Esophagus squamous epithelium (tissue), 5 donors: Measurements from ENCODE around the gene SPEN. TPM values are rescaled to one million over a fixed set of nuclear protein-coding genes. Genes with fewer than 3 reads are reported as not detected.

Experiments used
- DNase-seq: peaks from one replicate; lab custom pipeline; 2025; lab: John Stamatoyannopoulos, UW
- H3K27ac ChIP-seq, 4 donors: fragments of 200-600 bp; sonication (generic); one replicate each; pipeline ENCODE4 v1.5.1; 2016 to 2019; ENCODE audit warnings: mild to moderate bottlenecking in 1 of 4
- H3K27me3 ChIP-seq, 4 donors: fragments of 200-600 bp; sonication (generic); 1 replicate in 3 of 4; 2 replicates in 1 of 4; pipeline versions ENCODE4 v1.5.1 to v1.6.0; 2017 to 2021; ENCODE audit warnings: antibody characterized with exemption in 1 of 4
- H3K36me3 ChIP-seq, 3 donors: fragments of 200-600 bp; sonication (generic); one replicate each; pipeline ENCODE4 v1.5.1; 2016 to 2019
- H3K4me1 ChIP-seq, 3 donors: fragments of 200-600 bp; sonication (generic); one replicate each; pipeline ENCODE4 v1.5.1; 2017 to 2019
- H3K4me3 ChIP-seq, 4 donors: fragments of 200-600 bp; sonication (generic); 1 replicate in 3 of 4; 2 replicates in 1 of 4; pipeline ENCODE4 v1.5.1; 2016 to 2019; ENCODE audit warnings: mild to moderate bottlenecking in 2 of 4, moderate library complexity in 1 of 4
- H3K9me3 ChIP-seq, 3 donors: fragments of 200-600 bp; sonication (generic); one replicate each; pipeline ENCODE4 v1.5.1; 2016 to 2019
- POLR2A ChIP-seq, 4 donors: fragments of 450-650 bp; IDR thresholded peaks; one replicate each; pipeline ENCODE4 v1.6.1; 2017; ENCODE audit warnings: antibody characterized with exemption in 4 of 4, mild to moderate bottlenecking in 4 of 4, moderate library complexity in 3 of 4
- WGBS, 2 donors: methylation state at CpG; one replicate each; pipeline ENCODE4 v1.1.5; 2018; 5-methylcytosine and 5-hydroxymethylcytosine counted together
- intact Hi-C: fragments of 100-400 bp; cut with DNase I; formaldehyde crosslinking; loops from one replicate; pipeline ENCODE4 v1.15.0; 2022
- total RNA-seq, 4 donors: library from RNA; depleted of rRNA; stranded (reverse); fragments of >200 nt; gene quantifications; one replicate each; pipeline ENCODE4 v1.1.0, GENCODE V29; 2016
- TF ChIP-seq, protein P1 (sequence below), 6 experiments: fragments of 450-650 bp in 4 of 6; fragments of 200-600 bp in 2 of 6; sonication (generic) in 2 of 6; IDR thresholded peaks; one replicate each; pipeline ENCODE4 v1.5.1; 2016 to 2019; ENCODE audit warnings: antibody characterized with exemption in 6 of 6, mild to moderate bottlenecking in 4 of 6, moderate library complexity in 4 of 6
- donor health status: DM: yes; HTN: yes; CAD: no.

The SPEN gene
- total RNA-seq, 4 donors from 2014 or later: 22.4 to 36.0 (median 30.5) TPM

DNA sequence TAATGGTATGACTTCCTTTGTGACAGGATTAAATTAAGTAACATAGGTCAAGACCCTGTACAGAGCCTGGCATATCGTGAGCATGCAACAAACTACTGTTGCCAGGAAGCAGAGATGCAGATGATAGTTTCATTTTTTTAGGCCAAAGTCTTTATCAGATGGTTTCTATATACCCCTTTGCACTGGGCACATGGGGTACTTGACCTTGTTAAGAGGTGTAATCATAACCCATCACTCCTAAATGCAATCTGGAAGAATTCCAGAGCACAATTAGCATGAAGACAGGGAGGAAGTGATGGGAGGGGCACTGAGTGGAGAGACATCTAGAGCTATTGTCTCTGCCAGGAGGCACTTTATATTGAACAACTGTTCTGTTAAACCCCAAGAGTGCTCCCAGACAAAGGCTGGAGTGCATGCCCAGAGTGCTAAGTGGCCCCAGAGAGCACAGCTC lies 106.3 kb downstream of the SPEN start:
- H3K9me3 ChIP-seq: no peaks in the 10 kb centered on the region
- peak overlapping the region; percentile 88 to 96 (median 92) for H3K27ac ChIP-seq
- no peaks in the 10 kb centered on the region for H3K27me3 ChIP-seq
- 0 to 29% methylated on average over 1 of the region's 1 CpG for WGBS, 2 donors
- H3K36me3 ChIP-seq: peaks cover 0 to 5% (median 0%) of the 10 kb centered on the region in 3 donors
- DNase-seq: no peak
- H3K4me1 ChIP-seq: peaks cover 55 to 97% (median 69%) of the 10 kb centered on the region in 3 donors
- H3K4me3 ChIP-seq: no peak overlapping the region
- intact Hi-C loops: no loop called here
- TF ChIP-seq, protein P1, sequence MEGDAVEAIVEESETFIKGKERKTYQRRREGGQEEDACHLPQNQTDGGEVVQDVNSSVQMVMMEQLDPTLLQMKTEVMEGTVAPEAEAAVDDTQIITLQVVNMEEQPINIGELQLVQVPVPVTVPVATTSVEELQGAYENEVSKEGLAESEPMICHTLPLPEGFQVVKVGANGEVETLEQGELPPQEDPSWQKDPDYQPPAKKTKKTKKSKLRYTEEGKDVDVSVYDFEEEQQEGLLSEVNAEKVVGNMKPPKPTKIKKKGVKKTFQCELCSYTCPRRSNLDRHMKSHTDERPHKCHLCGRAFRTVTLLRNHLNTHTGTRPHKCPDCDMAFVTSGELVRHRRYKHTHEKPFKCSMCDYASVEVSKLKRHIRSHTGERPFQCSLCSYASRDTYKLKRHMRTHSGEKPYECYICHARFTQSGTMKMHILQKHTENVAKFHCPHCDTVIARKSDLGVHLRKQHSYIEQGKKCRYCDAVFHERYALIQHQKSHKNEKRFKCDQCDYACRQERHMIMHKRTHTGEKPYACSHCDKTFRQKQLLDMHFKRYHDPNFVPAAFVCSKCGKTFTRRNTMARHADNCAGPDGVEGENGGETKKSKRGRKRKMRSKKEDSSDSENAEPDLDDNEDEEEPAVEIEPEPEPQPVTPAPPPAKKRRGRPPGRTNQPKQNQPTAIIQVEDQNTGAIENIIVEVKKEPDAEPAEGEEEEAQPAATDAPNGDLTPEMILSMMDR (IDR thresholded peaks at IDR 0.05): no peak
- TF ChIP-seq POLR2A (IDR thresholded peaks at IDR 0.05): no peak

DNA sequence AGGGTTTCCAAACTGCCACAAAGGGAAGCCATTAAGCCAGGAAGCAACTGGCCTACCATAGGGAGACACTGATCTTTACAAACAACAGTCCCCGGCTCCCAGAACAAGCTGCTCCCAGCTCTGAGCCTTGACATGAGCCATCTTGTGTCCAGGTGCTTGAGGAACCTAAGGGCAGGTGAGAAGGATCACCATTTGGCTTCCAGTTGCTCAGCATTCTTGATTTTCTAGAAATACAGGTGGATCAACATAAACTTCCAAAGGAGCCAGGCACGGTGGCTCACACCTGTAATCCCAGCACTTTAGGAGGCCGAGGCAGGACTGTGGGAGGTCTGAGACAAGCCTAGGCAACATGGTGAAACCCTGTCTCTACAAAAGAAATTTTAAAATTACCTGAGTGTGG lies 106.8 kb downstream of the SPEN start:
- Histone ChIP-seq H3K4me3 (no peak overlapping the region), H3K27me3 (no peaks in the 10 kb centered on the region), H3K36me3 (peaks cover 0 to 5% (median 0%) of the 10 kb centered on the region in 3 donors), H3K27ac (peak overlapping the region; percentile 88 to 96 (median 92)), H3K4me1 (peaks cover 55 to 97% (median 68%) of the 10 kb centered on the region in 3 donors), H3K9me3 (no peaks in the 10 kb centered on the region)
- TF ChIP-seq, protein P1 (IDR thresholded peaks at IDR 0.05): no peak
- no peak for TF ChIP-seq POLR2A (IDR thresholded peaks at IDR 0.05)
- intact Hi-C loops: no loop called here
- WGBS, 2 donors: 51 to 60% methylated on average over 1 to 3 of the region's 3 CpGs
- DNase-seq: no peak

DNA sequence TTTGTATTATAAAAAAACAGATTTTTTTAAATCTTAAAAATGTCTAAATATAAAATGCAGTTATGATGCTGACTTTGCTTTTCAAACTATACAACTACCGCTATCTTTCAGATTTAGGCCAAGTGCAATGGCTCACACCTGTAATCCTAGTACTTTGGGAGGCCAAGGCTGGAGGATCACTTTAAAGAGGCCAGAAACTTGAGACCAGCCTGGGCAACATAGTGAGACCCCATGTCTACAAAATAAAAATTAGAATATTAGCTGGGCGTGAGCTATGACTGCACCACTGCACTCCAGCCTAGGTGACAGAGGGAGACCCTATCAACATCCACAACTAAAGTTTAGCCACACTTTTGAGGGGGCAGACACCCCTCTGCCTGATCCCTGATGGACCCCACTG lies 108.0 kb downstream of the SPEN start:
- Histone ChIP-seq H3K27me3 (no peaks in the 10 kb centered on the region), H3K36me3 (peaks cover 0 to 5% (median 0%) of the 10 kb centered on the region in 3 donors), H3K9me3 (no peaks in the 10 kb centered on the region), H3K4me3 (no peak overlapping the region), H3K4me1 (peaks cover 42 to 86% (median 56%) of the 10 kb centered on the region in 3 donors), H3K27ac (peak overlapping the region; percentile 61 to 96 (median 92))
- DNase-seq: no peak
- TF ChIP-seq POLR2A (IDR thresholded peaks at IDR 0.05): no peak
- TF ChIP-seq, protein P1 (IDR thresholded peaks at IDR 0.05): no peak
- intact Hi-C loops: no loop called here
- 88 to 100% methylated on average over 1 to 2 of the region's 2 CpGs for WGBS, 2 donors

DNA sequence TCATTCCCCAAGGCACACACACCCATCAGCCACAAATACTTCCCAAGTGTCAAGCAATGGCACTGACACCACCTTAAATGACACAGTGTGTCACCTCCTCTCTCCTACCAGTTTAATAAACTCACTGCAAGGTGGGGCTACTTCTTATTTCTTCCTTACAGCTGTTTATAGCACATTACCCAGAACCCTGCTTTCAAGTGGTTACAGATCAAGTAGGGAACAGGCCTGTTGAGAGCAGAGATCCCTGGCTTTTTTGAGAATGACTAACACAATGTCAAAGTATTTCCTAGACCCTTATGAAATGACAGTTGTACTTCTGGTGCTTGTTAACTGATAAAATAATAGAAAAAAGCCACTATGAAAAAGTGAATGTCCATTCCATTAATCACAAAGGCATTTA lies 108.6 kb downstream of the SPEN start:
- intact Hi-C loops: no loop called here

More for the DNA sequence above, 108.6 kb downstream of the SPEN start:
- H3K36me3 ChIP-seq: peaks cover 0 to 5% (median 0%) of the 10 kb centered on the region in 3 donors
- TF ChIP-seq, protein P1 (IDR thresholded peaks at IDR 0.05): no peak
- no peak for TF ChIP-seq POLR2A (IDR thresholded peaks at IDR 0.05)
- no peak for DNase-seq
- no peaks in the 10 kb centered on the region for H3K9me3 ChIP-seq
- no peaks in the 10 kb centered on the region for H3K27me3 ChIP-seq
- peaks cover 36 to 80% (median 50%) of the 10 kb centered on the region in 3 donors for H3K4me1 ChIP-seq
- H3K4me3 ChIP-seq: no peak overlapping the region
- peak overlapping the region; percentile 61 to 96 (median 92) for H3K27ac ChIP-seq
